ENCODE measurements around the gene WDR5.

DNA sequence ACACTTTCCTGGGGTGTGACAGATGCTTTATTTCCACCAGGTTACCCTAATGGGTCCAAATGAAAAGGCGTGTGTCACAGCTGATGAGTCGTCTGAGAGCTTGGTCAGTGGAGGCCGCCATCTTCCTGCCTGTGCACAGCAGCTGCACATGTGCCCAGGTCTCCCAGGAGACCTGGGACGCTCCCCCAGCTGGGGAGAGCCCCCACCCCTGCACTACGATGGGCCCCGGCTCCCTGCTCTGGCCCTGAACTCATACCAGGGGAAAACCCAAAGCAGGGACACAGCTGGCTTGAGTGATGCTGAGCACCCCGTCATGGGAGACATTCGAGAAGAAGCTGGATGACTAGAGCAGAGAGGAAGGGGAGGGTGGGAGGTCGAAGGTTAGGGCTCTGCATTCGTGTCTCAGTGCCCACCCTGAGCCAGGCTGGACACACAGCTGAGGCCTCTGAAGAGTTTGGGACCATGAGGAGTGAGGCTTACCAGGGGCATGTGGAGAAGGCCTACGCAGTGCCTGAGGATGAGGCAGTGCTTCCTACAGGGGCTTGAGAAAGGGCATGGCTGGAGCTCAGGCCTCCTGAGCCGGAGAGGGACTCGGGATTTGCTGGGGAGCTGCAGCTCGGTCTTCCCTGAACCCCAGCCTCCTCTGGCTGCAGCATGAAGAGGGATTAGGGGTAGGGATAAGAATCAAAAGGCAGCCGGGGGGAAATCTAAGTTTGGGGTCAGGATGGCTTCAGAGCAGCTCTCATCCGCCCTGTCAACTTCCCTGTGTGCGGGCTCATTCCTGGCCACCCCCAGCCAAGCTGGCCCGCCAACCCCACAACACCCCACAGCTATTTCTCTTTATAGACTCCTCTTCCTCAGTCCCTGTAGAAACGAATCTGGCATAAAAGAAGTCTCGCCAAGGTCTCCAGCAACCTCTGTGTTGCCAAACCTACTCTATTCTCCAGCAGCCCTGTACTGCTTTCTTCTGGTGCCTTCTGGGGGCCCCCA lies 70.7 kb downstream of the WDR5 start:
- TF ChIP-seq ZNF707 (tag by site-specific recombination; IDR thresholded peaks at IDR 0.05): no peak
- TF ChIP-seq YY1 (tag by site-specific recombination; IDR thresholded peaks at IDR 0.05): no peak
- TF ChIP-seq, protein P1, sequence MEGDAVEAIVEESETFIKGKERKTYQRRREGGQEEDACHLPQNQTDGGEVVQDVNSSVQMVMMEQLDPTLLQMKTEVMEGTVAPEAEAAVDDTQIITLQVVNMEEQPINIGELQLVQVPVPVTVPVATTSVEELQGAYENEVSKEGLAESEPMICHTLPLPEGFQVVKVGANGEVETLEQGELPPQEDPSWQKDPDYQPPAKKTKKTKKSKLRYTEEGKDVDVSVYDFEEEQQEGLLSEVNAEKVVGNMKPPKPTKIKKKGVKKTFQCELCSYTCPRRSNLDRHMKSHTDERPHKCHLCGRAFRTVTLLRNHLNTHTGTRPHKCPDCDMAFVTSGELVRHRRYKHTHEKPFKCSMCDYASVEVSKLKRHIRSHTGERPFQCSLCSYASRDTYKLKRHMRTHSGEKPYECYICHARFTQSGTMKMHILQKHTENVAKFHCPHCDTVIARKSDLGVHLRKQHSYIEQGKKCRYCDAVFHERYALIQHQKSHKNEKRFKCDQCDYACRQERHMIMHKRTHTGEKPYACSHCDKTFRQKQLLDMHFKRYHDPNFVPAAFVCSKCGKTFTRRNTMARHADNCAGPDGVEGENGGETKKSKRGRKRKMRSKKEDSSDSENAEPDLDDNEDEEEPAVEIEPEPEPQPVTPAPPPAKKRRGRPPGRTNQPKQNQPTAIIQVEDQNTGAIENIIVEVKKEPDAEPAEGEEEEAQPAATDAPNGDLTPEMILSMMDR (tag by site-specific recombination; IDR thresholded peaks at IDR 0.05): no peak
- no peak for TF ChIP-seq FEZF1 (tag by site-specific recombination; IDR thresholded peaks at IDR 0.05)
